Subcutaneous abdominal adipose tissue (tissue), 5 donors: ENCODE results near the gene EYA2.

ENCODE experiments used
- H3K27ac ChIP-seq: one replicate; pipeline ENCODE4 v1.7.0; 2013; ENCODE audit warnings: low read depth, mild to moderate bottlenecking, inconsistent platforms, low read length, moderate library complexity
- H3K27me3 ChIP-seq, 5 donors: one replicate each; pipeline ENCODE4 v1.7.0; 2013; ENCODE audit warnings: low read length in 5 of 5, inconsistent platforms in 1 of 5; ENCODE audit not compliant: control insufficient read depth in 5 of 5, insufficient read depth in 4 of 5
- H3K36me3 ChIP-seq, 5 donors: one replicate each; pipeline ENCODE4 v1.7.0; 2013; ENCODE audit warnings: low read length in 5 of 5; ENCODE audit not compliant: control insufficient read depth in 5 of 5, insufficient read depth in 5 of 5
- H3K4me1 ChIP-seq, 5 donors: one replicate each; pipeline ENCODE4 v1.7.0; 2013; ENCODE audit warnings: low read length in 5 of 5, mild to moderate bottlenecking in 3 of 5, moderate library complexity in 1 of 5; ENCODE audit not compliant: control insufficient read depth in 5 of 5, insufficient read depth in 5 of 5
- H3K4me3 ChIP-seq, 5 donors: one replicate each; pipeline ENCODE4 v1.7.0; 2013; ENCODE audit warnings: low read length in 5 of 5, low read depth in 1 of 5
- H3K9ac ChIP-seq, 5 donors: one replicate each; pipeline ENCODE4 v1.7.0; 2013; ENCODE audit warnings: low read length in 5 of 5, mild to moderate bottlenecking in 4 of 5, moderate library complexity in 3 of 5
- H3K9me3 ChIP-seq, 5 donors: one replicate each; pipeline ENCODE4 v1.7.0; 2013; ENCODE audit warnings: low read length in 5 of 5; ENCODE audit not compliant: control insufficient read depth in 5 of 5
- donor health status: healthy.
- donor health status: healthy.
- donor health status: healthy.
- donor health status: healthy.
- donor health status: healthy.

The EYA2 gene

DNA sequence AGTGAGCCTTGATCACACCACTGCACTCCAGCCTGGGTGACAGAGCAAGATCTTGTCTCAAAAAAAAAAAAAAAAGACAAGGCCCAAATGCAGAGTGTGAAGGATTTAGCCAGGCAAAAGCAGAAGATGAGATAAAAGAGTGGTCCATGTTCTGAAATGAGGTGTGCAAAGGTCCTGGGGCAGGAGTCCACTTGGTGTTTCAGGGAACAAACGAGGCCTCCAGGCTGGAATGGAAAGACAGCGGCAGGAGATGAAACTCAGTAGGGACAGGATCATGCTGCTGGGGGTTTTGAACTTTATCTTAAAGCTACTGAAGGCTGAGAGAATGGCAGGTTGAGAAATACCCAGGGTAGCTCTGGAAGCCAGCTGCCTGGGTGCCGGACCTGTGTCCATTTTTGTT is 283.6 kb downstream of the EYA2 start:
- Histone ChIP-seq H3K27ac (no peak overlapping the region), H3K9me3 (no peaks in the 10 kb centered on the region), H3K36me3 (peaks cover 0 to 43% (median 7%) of the 10 kb centered on the region in 5 donors), H3K4me3 (no peak overlapping the region), H3K9ac (no peak overlapping the region), H3K4me1 (peaks cover 0 to 14% (median 0%) of the 10 kb centered on the region in 5 donors), H3K27me3 (no peaks in the 10 kb centered on the region)

DNA sequence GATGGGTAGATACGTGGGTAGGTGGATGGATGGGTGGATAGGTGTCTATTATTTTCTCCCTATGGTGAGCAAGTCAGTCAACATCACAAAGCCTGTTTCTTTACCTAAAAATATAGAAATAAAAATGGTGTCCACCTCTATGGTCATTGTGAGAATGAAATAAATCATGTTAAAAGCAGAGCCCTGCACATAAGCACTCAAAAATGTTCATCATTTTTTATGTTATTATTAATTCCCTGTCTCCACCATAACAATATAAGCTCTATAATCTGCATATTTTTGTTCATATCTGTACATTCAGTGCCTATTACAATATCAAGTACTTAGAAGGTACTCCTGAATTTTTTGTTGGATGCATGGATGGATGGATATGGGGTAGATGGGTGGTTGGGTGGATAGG is 284.2 kb downstream of the EYA2 start:
- H3K9me3 ChIP-seq: no peaks in the 10 kb centered on the region
- H3K4me3 ChIP-seq: no peak overlapping the region
- H3K27ac ChIP-seq: no peak overlapping the region
- H3K4me1 ChIP-seq: peaks cover 0 to 16% (median 0%) of the 10 kb centered on the region in 5 donors
- peaks cover 0 to 48% (median 7%) of the 10 kb centered on the region in 5 donors for H3K36me3 ChIP-seq
- H3K9ac ChIP-seq: no peak overlapping the region
- no peaks in the 10 kb centered on the region for H3K27me3 ChIP-seq

DNA sequence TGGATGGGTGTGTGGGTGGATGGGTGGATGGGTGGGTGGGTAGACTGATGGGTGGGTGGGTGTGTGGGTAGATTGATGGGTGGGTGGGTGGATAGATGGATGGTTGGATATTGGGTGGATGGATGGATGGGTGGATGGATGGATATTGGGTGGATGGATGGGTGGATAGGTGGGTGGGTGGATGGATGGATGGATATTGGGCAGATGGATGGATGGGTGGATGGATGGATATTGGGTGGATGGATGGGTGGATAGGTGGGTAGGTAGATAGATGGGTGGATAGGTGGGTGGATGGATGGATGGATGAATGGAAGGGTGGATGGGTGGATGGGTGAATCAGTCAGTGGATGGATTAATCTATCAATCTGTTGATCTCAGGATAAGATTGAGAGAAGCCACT is 284.6 kb downstream of the EYA2 start:
- H3K9me3 ChIP-seq: no peaks in the 10 kb centered on the region
- H3K27me3 ChIP-seq: no peaks in the 10 kb centered on the region
- peaks cover 0 to 16% (median 0%) of the 10 kb centered on the region in 5 donors for H3K4me1 ChIP-seq
- H3K27ac ChIP-seq: no peak overlapping the region
- H3K9ac ChIP-seq: no peak overlapping the region
- H3K4me3 ChIP-seq: no peak overlapping the region
- H3K36me3 ChIP-seq: peaks cover 0 to 44% (median 9%) of the 10 kb centered on the region in 5 donors

DNA sequence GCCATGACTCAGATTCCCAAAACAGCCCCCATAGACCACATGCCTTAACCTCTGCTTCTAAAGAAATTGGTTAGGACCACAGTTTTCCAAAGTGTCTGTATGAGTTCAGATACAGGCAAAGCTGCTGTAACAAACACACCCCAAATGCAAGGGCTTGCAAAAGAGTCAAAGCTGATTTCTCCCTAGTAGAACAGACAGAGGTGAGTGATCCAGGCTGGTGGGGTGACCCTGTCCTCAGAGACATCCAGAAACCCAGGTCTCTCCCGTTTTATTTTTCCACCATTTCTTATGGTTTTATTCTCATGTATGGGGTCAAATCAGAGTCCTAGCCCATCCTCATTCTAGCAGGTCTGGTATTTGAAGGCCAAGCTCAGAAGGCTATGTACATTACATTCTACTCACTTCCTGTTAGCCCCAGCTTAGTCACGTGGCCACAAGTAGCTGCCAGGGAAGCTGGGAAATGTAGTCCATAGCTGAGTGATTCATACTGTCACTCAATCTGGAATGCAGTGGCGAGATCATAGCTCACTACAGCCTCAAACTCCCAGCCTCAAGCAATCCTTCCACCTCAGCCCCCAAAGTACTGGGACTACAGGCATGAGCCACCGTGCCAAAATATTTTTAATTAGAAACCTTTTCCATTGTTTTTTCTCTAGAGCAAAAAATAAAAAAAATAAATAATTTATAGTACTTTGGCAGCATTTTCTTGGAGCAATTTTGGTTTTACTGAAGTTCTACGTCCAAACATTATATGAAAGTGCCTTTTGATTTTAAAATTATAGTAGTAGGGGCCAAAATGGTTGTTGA is 286.6 kb downstream of the EYA2 start:
- Histone ChIP-seq H3K4me1 (peaks cover 0 to 5% (median 0%) of the 10 kb centered on the region in 5 donors), H3K27ac (no peak overlapping the region), H3K9me3 (no peaks in the 10 kb centered on the region), H3K9ac (no peak overlapping the region), H3K4me3 (no peak overlapping the region), H3K36me3 (peaks cover 0 to 33% (median 4%) of the 10 kb centered on the region in 5 donors), H3K27me3 (no peaks in the 10 kb centered on the region)

DNA sequence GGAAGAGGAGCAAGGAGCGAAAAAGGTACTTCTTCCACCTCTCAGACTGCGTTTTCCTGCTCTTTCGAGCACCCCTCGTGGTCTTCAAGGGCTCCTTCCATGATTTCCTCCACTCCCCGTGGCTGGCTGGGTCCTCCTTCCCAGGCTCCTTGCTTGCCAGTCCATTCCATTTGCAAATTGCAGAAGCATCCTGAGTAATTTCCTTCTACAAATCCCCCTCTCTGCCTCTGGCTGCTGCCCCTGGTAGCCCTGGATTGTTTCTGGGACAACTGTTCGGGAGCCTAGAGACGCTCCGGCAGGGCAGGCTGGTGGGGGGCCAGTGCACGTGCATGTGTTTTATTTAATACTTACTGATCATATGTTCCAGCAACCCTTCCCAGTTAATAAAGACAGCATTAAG is 288.7 kb downstream of the EYA2 start:
- H3K36me3 ChIP-seq: peaks cover 0 to 37% (median 4%) of the 10 kb centered on the region in 5 donors
- H3K27me3 ChIP-seq: no peaks in the 10 kb centered on the region
- no peak overlapping the region for H3K27ac ChIP-seq
- H3K4me1 ChIP-seq: peaks cover 0 to 5% (median 0%) of the 10 kb centered on the region in 5 donors
- H3K9me3 ChIP-seq: no peaks in the 10 kb centered on the region
- H3K9ac ChIP-seq: no peak overlapping the region
- peak overlapping the region in 1 of 5 donors; percentile 8 for H3K4me3 ChIP-seq

DNA sequence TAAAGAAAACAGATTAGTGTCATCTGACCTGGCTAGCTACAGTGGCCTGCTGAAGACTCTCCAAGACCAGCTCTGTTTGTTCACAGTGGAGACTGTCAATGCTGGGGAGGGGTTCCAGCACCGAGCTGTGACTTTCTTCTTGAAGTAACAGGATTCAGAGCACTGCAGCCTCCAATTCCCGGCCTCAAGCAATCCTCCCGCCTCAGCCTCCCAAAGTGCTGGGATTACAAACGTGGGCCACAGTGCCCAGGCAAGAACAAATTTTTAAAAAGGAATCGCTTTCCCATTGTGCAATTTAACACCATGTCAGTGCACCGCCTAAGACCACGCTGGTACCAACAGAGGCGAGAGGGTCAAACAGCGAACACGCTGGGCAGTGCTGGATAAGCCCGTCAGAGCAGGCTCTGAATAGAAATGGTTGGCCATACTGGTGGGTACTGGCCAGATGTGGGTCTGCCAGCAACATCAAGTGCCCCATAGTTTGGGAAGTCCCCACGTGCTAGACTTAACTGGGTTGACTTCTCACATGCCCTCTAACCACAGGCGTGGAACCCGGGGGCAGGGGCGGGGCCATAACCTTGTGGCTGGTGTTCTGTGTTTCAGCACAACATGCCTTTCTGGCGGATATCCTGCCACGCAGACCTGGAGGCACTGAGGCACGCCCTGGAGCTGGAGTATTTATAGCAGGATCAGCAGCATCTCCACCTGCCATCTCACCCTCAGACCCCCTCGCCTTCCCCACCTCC is 293.0 kb downstream of the EYA2 start:
- peaks cover 0 to 34% (median 4%) of the 10 kb centered on the region in 5 donors for H3K36me3 ChIP-seq
- peaks cover 0 to 4% (median 0%) of the 10 kb centered on the region in 5 donors for H3K27me3 ChIP-seq
- peaks cover 0 to 4% (median 0%) of the 10 kb centered on the region in 5 donors for H3K9me3 ChIP-seq
- H3K9ac ChIP-seq: no peak overlapping the region
- H3K27ac ChIP-seq: no peak overlapping the region
- H3K4me3 ChIP-seq: no peak overlapping the region
- H3K4me1 ChIP-seq: peaks cover 0 to 5% (median 0%) of the 10 kb centered on the region in 5 donors

DNA sequence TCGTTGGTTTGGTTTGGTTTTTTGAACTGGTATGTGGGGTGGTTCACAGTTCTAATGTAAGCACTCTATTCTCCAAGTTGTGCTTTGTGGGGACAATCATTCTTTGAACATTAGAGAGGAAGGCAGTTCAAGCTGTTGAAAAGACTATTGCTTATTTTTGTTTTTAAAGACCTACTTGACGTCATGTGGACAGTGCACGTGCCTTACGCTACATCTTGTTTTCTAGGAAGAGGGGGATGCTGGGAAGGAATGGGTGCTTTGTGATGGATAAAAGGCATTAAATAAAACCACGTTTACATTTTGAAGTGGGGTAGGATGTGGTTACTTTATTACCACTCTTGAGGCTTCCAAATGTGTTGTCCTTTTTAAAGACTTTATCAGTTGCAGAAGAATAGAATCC is 293.9 kb downstream of the EYA2 start:
- H3K4me3 ChIP-seq: no peak overlapping the region
- H3K27ac ChIP-seq: no peak overlapping the region
- peaks cover 0 to 27% (median 4%) of the 10 kb centered on the region in 5 donors for H3K36me3 ChIP-seq
- H3K9ac ChIP-seq: no peak overlapping the region
- H3K27me3 ChIP-seq: peaks cover 0 to 4% (median 0%) of the 10 kb centered on the region in 5 donors
- H3K9me3 ChIP-seq: peaks cover 0 to 4% (median 0%) of the 10 kb centered on the region in 5 donors
- H3K4me1 ChIP-seq: no peaks in the 10 kb centered on the region

DNA sequence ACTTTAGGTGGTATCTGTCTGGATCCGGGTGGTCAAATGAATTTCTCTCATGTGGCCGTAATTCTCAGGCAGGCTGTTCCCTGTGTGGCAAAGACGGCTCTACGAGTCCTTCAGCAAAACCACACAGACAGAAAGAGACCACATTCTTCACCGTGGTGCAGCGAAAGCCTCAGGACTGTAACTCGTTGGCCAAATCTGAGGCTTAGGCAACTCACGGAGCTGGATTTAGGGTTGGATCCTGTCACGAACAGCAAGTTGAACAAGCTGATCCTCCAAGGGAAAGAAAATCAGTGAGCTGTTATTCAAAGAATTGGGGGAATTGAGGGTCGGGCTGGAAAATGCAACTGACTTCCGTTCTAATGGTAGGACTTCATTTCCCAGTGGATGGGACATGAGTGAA is 294.4 kb downstream of the EYA2 start:
- Histone ChIP-seq H3K9ac (no peak overlapping the region), H3K36me3 (peaks cover 0 to 24% (median 3%) of the 10 kb centered on the region in 5 donors), H3K27me3 (peaks cover 0 to 4% (median 0%) of the 10 kb centered on the region in 5 donors), H3K27ac (no peak overlapping the region), H3K4me1 (no peaks in the 10 kb centered on the region), H3K4me3 (no peak overlapping the region), H3K9me3 (peaks cover 0 to 4% (median 0%) of the 10 kb centered on the region in 5 donors)

DNA sequence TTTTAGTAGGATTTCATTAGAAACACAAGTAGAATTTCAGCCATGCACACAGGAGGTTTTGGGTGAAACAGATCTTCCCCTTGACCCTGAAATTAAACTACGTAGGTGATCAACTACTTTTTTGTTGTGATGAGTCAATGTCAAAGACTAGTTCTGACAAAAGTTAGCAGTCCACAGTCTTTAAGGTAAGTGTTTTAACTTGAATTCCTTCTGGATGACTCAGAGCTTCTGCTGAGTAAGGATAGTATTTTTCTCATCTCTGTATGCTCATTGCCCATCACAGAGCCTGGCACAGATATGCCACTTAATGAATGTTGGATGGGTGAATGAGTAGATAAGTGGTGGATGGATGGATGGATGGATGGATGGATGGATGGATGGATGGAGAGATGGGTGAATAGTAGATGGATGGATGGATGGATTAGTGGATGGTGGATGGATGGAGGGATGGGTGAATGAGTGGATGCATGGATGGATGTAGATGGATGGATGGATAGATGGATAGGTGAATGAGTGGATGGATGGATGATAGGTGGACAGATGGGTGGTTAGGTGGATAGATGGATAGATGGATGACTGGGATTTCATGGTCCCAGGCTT is 296.5 kb downstream of the EYA2 start:
- H3K9ac ChIP-seq: no peak overlapping the region
- peaks cover 0 to 4% (median 0%) of the 10 kb centered on the region in 5 donors for H3K27me3 ChIP-seq
- H3K9me3 ChIP-seq: peaks cover 0 to 4% (median 0%) of the 10 kb centered on the region in 5 donors
- H3K4me3 ChIP-seq: no peak overlapping the region
- no peak overlapping the region for H3K27ac ChIP-seq
- H3K36me3 ChIP-seq: peaks cover 0 to 21% (median 0%) of the 10 kb centered on the region in 5 donors
- peaks cover 0 to 9% (median 2%) of the 10 kb centered on the region in 5 donors for H3K4me1 ChIP-seq
